DND-41 (cell line): ENCODE data around the gene DPF1.

Experiments
- ATAC-seq: fragments of 200-7000 bp; cut with Tn5 transposase; 3 replicates; pipeline ENCODE4 v1.9.1; 2021; ENCODE audit warnings: low read depth; ENCODE audit not compliant: insufficient read depth
- DNase-seq: peaks from one replicate; pipeline ENCODE4 v3.0.0-alpha.2; 2020
- H2AFZ ChIP-seq: 2 replicates; pipeline ENCODE4 v1.6.0; 2012; ENCODE audit warnings: low read depth, low read length
- H3K27ac ChIP-seq: 2 replicates; pipeline ENCODE4 v1.5.1; 2012; ENCODE audit warnings: low read length, inconsistent platforms
- H3K27me3 ChIP-seq: fragments of 200-600 bp; sonication (generic); 2 replicates; pipeline ENCODE4 v1.6.0; 2012; ENCODE audit warnings: low read length, mild to moderate bottlenecking, inconsistent platforms; ENCODE audit not compliant: insufficient read depth, poor library complexity
- H3K36me3 ChIP-seq: 2 replicates; pipeline ENCODE4 v1.5.1; 2012; ENCODE audit warnings: low read length, inconsistent platforms; ENCODE audit not compliant: insufficient read depth
- H3K4me1 ChIP-seq: 2 replicates; pipeline ENCODE4 v1.5.1; 2012; ENCODE audit warnings: mild to moderate bottlenecking, low read length; ENCODE audit not compliant: insufficient read depth
- H3K4me2 ChIP-seq: 2 replicates; pipeline ENCODE4 v1.6.0; 2012; ENCODE audit warnings: mild to moderate bottlenecking, moderate library complexity, low read length, inconsistent platforms; ENCODE audit not compliant: insufficient read depth
- H3K4me3 ChIP-seq, 2 experiments: fragments of 200-600 bp in 1 of 2; shearing (Covaris generic) in 1 of 2; 2 replicates each; pipeline ENCODE4 v1.5.1; 2012 to 2016; ENCODE audit warnings: inconsistent platforms in 2 of 2, low read length in 2 of 2, mild to moderate bottlenecking in 2 of 2, low read depth in 1 of 2, moderate library complexity in 1 of 2
- H3K79me2 ChIP-seq: 2 replicates; pipeline ENCODE4 v1.6.0; 2012; ENCODE audit warnings: low read length, inconsistent platforms; ENCODE audit not compliant: insufficient read depth
- H3K9ac ChIP-seq: 2 replicates; pipeline ENCODE4 v1.6.0; 2012; ENCODE audit warnings: low read depth, mild to moderate bottlenecking, inconsistent platforms, low read length, moderate library complexity
- H3K9me3 ChIP-seq: 2 replicates; pipeline ENCODE4 v1.5.1; 2012; ENCODE audit warnings: low read length, moderate library complexity, mild to moderate bottlenecking, inconsistent platforms; ENCODE audit not compliant: insufficient read depth, severe bottlenecking
- H4K20me1 ChIP-seq: 2 replicates; pipeline ENCODE4 v1.6.0; 2012; ENCODE audit warnings: low read length; ENCODE audit not compliant: insufficient read depth
- CTCF ChIP-seq: IDR thresholded peaks from 2 replicates; pipeline ENCODE4 v1.5.1; 2012; ENCODE audit warnings: borderline replicate concordance, low read length, moderate library complexity, mild to moderate bottlenecking; ENCODE audit not compliant: poor library complexity, severe bottlenecking; ENCODE audit errors: extremely low read depth
- EZH2 ChIP-seq: IDR thresholded peaks from 3 replicates; pipeline ENCODE4 v1.6.1; 2012; ENCODE audit warnings: borderline replicate concordance, low read depth, mild to moderate bottlenecking, moderate library complexity, low read length, inconsistent platforms; ENCODE audit not compliant: severe bottlenecking

DPF1 gene

GRCh38 chr19:38268539-38268938 lies 44.5 kb upstream of the DPF1 start:
- H3K4me2 ChIP-seq = no peak overlapping the region
- H3K79me2 ChIP-seq = no peaks in the 10 kb centered on the region
- DNase-seq (no peak), ATAC-seq (no peak)
- no peak overlapping the region for H3K9ac ChIP-seq
- no peaks in the 10 kb centered on the region for H3K27me3 ChIP-seq
- TF ChIP-seq CTCF = no peak
- TF ChIP-seq EZH2 = no peak
- no peaks in the 10 kb centered on the region for H3K9me3 ChIP-seq
- no peaks in the 10 kb centered on the region for H4K20me1 ChIP-seq
- H3K27ac ChIP-seq = no peak overlapping the region
- no peaks in the 10 kb centered on the region for H3K36me3 ChIP-seq
- H3K4me1 ChIP-seq = no peaks in the 10 kb centered on the region
- H2AFZ ChIP-seq = no peak overlapping the region
- no peak overlapping the region for H3K4me3 ChIP-seq

DNA sequence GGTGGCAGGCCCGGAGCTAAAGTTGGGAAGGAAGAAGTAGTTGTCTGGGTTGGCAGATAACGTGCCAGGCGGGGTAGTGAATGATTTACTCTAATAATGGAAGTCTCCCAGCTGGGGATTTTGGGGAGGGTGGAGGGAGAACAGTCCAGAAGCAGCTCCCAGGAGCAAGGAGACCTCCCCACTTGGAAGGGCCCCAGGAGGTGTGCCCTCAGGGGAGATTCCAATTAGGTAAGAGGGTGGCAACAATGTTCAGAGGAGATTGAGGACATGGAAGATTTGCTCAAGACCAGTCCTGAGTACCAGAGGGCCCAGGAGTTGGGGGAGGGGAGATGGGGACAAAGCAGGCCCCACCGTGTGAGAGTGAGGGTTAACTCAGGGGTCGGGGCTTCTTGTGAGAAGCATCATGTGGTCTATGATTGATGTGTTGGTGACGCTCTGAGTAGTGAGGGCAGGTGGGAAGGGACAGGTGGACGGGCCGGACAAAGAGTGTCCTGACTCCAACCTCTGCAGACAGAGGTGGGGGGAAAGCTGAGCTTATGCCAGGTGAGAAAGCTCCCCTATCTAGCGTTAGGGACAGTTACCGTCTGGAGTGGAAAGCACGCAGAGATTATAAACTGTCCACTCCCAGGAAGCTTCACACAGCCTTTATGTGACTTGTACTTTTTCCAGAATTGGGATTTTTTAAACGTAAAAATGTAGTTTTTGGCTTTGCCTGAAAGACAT lies 43.9 kb upstream of the DPF1 start:
- DNase-seq (no peak), ATAC-seq (no peak)
- H3K9ac ChIP-seq = no peak overlapping the region
- H3K4me1 ChIP-seq = no peaks in the 10 kb centered on the region
- H3K27me3 ChIP-seq = no peaks in the 10 kb centered on the region
- TF ChIP-seq CTCF = no peak
- TF ChIP-seq EZH2 = no peak
- no peak overlapping the region for H2AFZ ChIP-seq
- H3K9me3 ChIP-seq = no peaks in the 10 kb centered on the region
- H4K20me1 ChIP-seq = no peaks in the 10 kb centered on the region
- no peak overlapping the region for H3K4me2 ChIP-seq
- H3K4me3 ChIP-seq = no peak overlapping the region
- H3K27ac ChIP-seq = no peak overlapping the region
- no peaks in the 10 kb centered on the region for H3K79me2 ChIP-seq
- no peaks in the 10 kb centered on the region for H3K36me3 ChIP-seq

GRCh38 chr19:38266981-38267597 lies 43.1 kb upstream of the DPF1 start:
- no peaks in the 10 kb centered on the region for H4K20me1 ChIP-seq
- TF ChIP-seq EZH2 (no peak), CTCF (no peak)
- no peak overlapping the region for H3K4me2 ChIP-seq
- H3K27me3 ChIP-seq = no peaks in the 10 kb centered on the region
- DNase-seq (no peak), ATAC-seq (no peak)
- no peak overlapping the region for H3K27ac ChIP-seq
- no peaks in the 10 kb centered on the region for H3K4me1 ChIP-seq
- no peak overlapping the region for H3K4me3 ChIP-seq
- no peaks in the 10 kb centered on the region for H3K36me3 ChIP-seq
- H3K79me2 ChIP-seq = no peaks in the 10 kb centered on the region
- H2AFZ ChIP-seq = no peak overlapping the region
- H3K9ac ChIP-seq = no peak overlapping the region
- no peaks in the 10 kb centered on the region for H3K9me3 ChIP-seq

DNA sequence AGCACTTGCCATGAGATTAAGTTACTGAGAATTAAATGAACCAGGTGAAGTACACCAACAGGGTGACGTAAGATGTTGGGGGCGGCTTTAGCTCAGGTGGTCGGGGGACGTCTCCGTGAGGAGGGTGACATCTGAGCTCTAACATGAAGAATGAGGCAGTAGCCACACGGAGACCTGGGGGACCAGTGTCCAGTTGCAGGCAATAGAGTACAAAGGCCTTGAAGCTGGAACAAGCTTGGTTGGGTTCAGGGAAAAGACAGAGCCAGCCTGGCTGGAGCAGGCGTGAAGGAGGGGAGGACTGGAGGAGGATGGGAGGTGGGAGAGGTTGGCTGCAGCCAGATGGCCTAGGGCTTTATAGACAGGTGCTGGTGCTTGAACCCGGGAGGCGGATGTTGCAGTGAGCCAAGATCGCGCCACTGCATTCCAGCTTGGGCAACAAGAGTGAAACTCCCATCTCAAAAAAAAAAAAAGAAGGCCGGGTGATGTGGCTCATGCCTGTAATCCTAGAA lies 42.0 kb upstream of the DPF1 start:
- H3K4me1 ChIP-seq = no peaks in the 10 kb centered on the region
- no peak overlapping the region for H3K4me2 ChIP-seq
- ATAC-seq (no peak), DNase-seq (no peak)
- H3K36me3 ChIP-seq = no peaks in the 10 kb centered on the region
- H3K79me2 ChIP-seq = no peaks in the 10 kb centered on the region
- no peak overlapping the region for H3K4me3 ChIP-seq
- TF ChIP-seq EZH2 = no peak
- TF ChIP-seq CTCF = no peak
- H2AFZ ChIP-seq = no peak overlapping the region
- no peak overlapping the region for H3K9ac ChIP-seq
- no peaks in the 10 kb centered on the region for H3K27me3 ChIP-seq
- H3K27ac ChIP-seq = no peak overlapping the region
- H3K9me3 ChIP-seq = no peaks in the 10 kb centered on the region
- H4K20me1 ChIP-seq = no peaks in the 10 kb centered on the region
